Neural progenitor cell (in vitro differentiated cells): ENCODE results near the gene PEPD. TPM values are rescaled to one million over a fixed set of nuclear protein-coding genes. Genes with fewer than 3 reads are reported as not detected.

Experiments
- DNase-seq: peaks from one replicate; pipeline ENCODE4 v3.0.0-alpha.2; 2016; ENCODE audit warnings: low spot score
- H2AFZ ChIP-seq: fragments of 200-600 bp; sonication (generic); replicated peaks from 2 replicates; pipeline ENCODE4 v1.6.1; 2016; ENCODE audit warnings: antibody characterized with exemption
- H3F3A ChIP-seq: fragments of 200-600 bp; sonication (generic); 2 replicates; pipeline ENCODE4 v1.6.1; 2016; ENCODE audit warnings: antibody characterized with exemption, low read depth
- H3K27ac ChIP-seq: fragments of 200-600 bp; sonication (generic); 2 replicates; pipeline ENCODE4 v1.5.1; 2016; ENCODE audit warnings: mild to moderate bottlenecking
- H3K27me3 ChIP-seq: fragments of 200-600 bp; sonication (generic); 2 replicates; pipeline ENCODE4 v1.6.1; 2016; ENCODE audit warnings: mild to moderate bottlenecking, moderate library complexity
- H3K36me3 ChIP-seq: fragments of 200-600 bp; sonication (generic); 2 replicates; pipeline ENCODE4 v1.5.1; 2016
- H3K4me1 ChIP-seq: fragments of 200-600 bp; sonication (generic); 2 replicates; pipeline ENCODE4 v1.6.1; 2016; ENCODE audit warnings: mixed run types
- H3K4me2 ChIP-seq: fragments of 200-600 bp; sonication (generic); 2 replicates; pipeline ENCODE4 v1.6.1; 2016
- H3K4me3 ChIP-seq: fragments of 200-600 bp; sonication (generic); 2 replicates; pipeline ENCODE4 v1.5.1; 2016
- H3K79me2 ChIP-seq: fragments of 200-600 bp; sonication (generic); 2 replicates; pipeline ENCODE4 v1.6.1; 2016; ENCODE audit warnings: low read depth
- H3K9ac ChIP-seq: fragments of 200-600 bp; sonication (generic); 2 replicates; pipeline ENCODE4 v1.6.1; 2016
- H3K9me3 ChIP-seq: fragments of 200-600 bp; sonication (generic); 2 replicates; pipeline ENCODE4 v1.5.1; 2016; ENCODE audit warnings: low read depth
- H4K20me1 ChIP-seq: fragments of 200-600 bp; sonication (generic); 2 replicates; pipeline ENCODE4 v1.6.1; 2016; ENCODE audit warnings: low read depth
- H3K27ac Mint-ChIP-seq: 3 replicates; pipeline ENCODE4 v1.8.0; 2021; ENCODE audit warnings: mixed read lengths
- H3K27me3 Mint-ChIP-seq: 2 replicates; pipeline ENCODE4 v1.8.0; 2022; ENCODE audit warnings: low read depth, mild to moderate bottlenecking, inconsistent platforms, moderate library complexity, mixed read lengths; ENCODE audit not compliant: insufficient read depth
- H3K36me3 Mint-ChIP-seq: 3 replicates; pipeline ENCODE4 v1.8.0; 2021; ENCODE audit warnings: mixed read lengths
- H3K4me1 Mint-ChIP-seq: 3 replicates; pipeline ENCODE4 v1.8.0; 2021; ENCODE audit warnings: mixed read lengths
- H3K4me3 Mint-ChIP-seq: 3 replicates; pipeline ENCODE4 v1.8.0; 2021; ENCODE audit warnings: mild to moderate bottlenecking, moderate library complexity, mixed read lengths
- H3K9me3 Mint-ChIP-seq: 3 replicates; pipeline ENCODE4 v1.8.0; 2020; ENCODE audit warnings: mixed read lengths
- CTCF ChIP-seq: fragments of 200-600 bp; sonication (generic); IDR thresholded peaks from 2 replicates; pipeline ENCODE4 v1.5.1; 2017; ENCODE audit warnings: antibody characterized with exemption, mild to moderate bottlenecking
- EZH2 ChIP-seq: fragments of 200-600 bp; sonication (generic); IDR thresholded peaks from 2 replicates; pipeline ENCODE4 v1.6.1; 2017; ENCODE audit warnings: antibody characterized with exemption, mild to moderate bottlenecking, moderate library complexity
- EZH2phosphoT487 ChIP-seq: fragments of 200-600 bp; sonication (generic); IDR thresholded peaks from 2 replicates; pipeline ENCODE4 v1.6.1; 2017; ENCODE audit warnings: antibody characterized with exemption
- total RNA-seq: library from RNA; depleted of rRNA; stranded (reverse); fragments of >200 nt; gene quantifications from 2 replicates; pipeline ENCODE4 v1.2.3, GENCODE V29; 2015; ENCODE audit warnings: low replicate concordance

Gene PEPD
- total RNA-seq, 1 donor from 2014 or later, result 47.0 TPM

- Mint-ChIP-seq H3K4me1 (peaks cover 4% of the 10 kb centered on the region), H3K36me3 (no peaks in the 10 kb centered on the region), H3K27ac (no peak overlapping the region), H3K9me3 (no peaks in the 10 kb centered on the region), H3K27me3 (no peaks in the 10 kb centered on the region), H3K4me3 (no peak overlapping the region)
- Histone ChIP-seq H3K36me3 (no peaks in the 10 kb centered on the region), H3K27ac (no peak overlapping the region), H3K27me3 (no peaks in the 10 kb centered on the region), H2AFZ (no peak overlapping the region), H3K4me1 (no peaks in the 10 kb centered on the region), H3F3A (no peaks in the 10 kb centered on the region), H3K4me3 (no peak overlapping the region), H4K20me1 (peaks cover 71% of the 10 kb centered on the region), H3K9me3 (no peaks in the 10 kb centered on the region), H3K4me2 (no peak overlapping the region), H3K79me2 (peaks cover 8% of the 10 kb centered on the region), H3K9ac (no peak overlapping the region)
- DNase-seq, result no peak
- TF ChIP-seq EZH2, result no peak
- TF ChIP-seq CTCF, result no peak
- TF ChIP-seq EZH2phosphoT487, result no peak
Observed at GRCh38 chr19:33390908-33391630, 130.5 kb downstream of the PEPD start.

GRCh38 chr19:33390101-33390907 is 131.3 kb downstream of the PEPD start:
- Histone ChIP-seq H3K4me2 (no peak overlapping the region), H3F3A (no peaks in the 10 kb centered on the region), H2AFZ (no peak overlapping the region), H3K9me3 (no peaks in the 10 kb centered on the region), H3K9ac (no peak overlapping the region), H3K79me2 (peaks cover 15% of the 10 kb centered on the region), H3K27me3 (no peaks in the 10 kb centered on the region), H3K27ac (no peak overlapping the region), H3K4me1 (no peaks in the 10 kb centered on the region), H3K36me3 (no peaks in the 10 kb centered on the region), H4K20me1 (peaks cover 78% of the 10 kb centered on the region), H3K4me3 (no peak overlapping the region)
- H3K36me3 Mint-ChIP-seq, result no peaks in the 10 kb centered on the region
- H3K27me3 Mint-ChIP-seq, result peaks cover 2% of the 10 kb centered on the region
- no peak for DNase-seq
- H3K9me3 Mint-ChIP-seq, result no peaks in the 10 kb centered on the region
- H3K4me3 Mint-ChIP-seq, result no peak overlapping the region
- TF ChIP-seq CTCF (no peak), EZH2 (no peak), EZH2phosphoT487 (no peak)
- H3K27ac Mint-ChIP-seq, result peak overlapping the region; percentile 46
- peaks cover 4% of the 10 kb centered on the region for H3K4me1 Mint-ChIP-seq

- no peak overlapping the region for H2AFZ ChIP-seq
- no peak for DNase-seq
- H3K4me2 ChIP-seq, result no peak overlapping the region
- TF ChIP-seq EZH2, result no peak
- TF ChIP-seq EZH2phosphoT487, result no peak
- TF ChIP-seq CTCF, result no peak
- peaks cover 4% of the 10 kb centered on the region for H3K4me1 Mint-ChIP-seq
- no peaks in the 10 kb centered on the region for H3K36me3 Mint-ChIP-seq
- peaks cover 86% of the 10 kb centered on the region for H4K20me1 ChIP-seq
- no peak overlapping the region for H3K4me3 ChIP-seq
- H3K27ac ChIP-seq, result no peak overlapping the region
- no peak overlapping the region for H3K9ac ChIP-seq
- no peaks in the 10 kb centered on the region for H3F3A ChIP-seq
- H3K4me1 ChIP-seq, result no peaks in the 10 kb centered on the region
- H3K9me3 Mint-ChIP-seq, result no peaks in the 10 kb centered on the region
- peaks cover 2% of the 10 kb centered on the region for H3K27me3 Mint-ChIP-seq
- no peaks in the 10 kb centered on the region for H3K27me3 ChIP-seq
- H3K9me3 ChIP-seq, result no peaks in the 10 kb centered on the region
- H3K36me3 ChIP-seq, result no peaks in the 10 kb centered on the region
- H3K4me3 Mint-ChIP-seq, result no peak overlapping the region
- peaks cover 23% of the 10 kb centered on the region for H3K79me2 ChIP-seq
- peak overlapping the region; percentile 50 for H3K27ac Mint-ChIP-seq
Observed at GRCh38 chr19:33389421-33390100, 132.0 kb downstream of the PEPD start.
